WI38 (cell line): ENCODE results near the gene RPL31.

ENCODE experiments used
- H3K4me3 ChIP-seq: 2 replicates; pipeline ENCODE4 v1.5.1; 2011; ENCODE audit warnings: low read depth, mild to moderate bottlenecking, control low read depth, low read length
- CTCF ChIP-seq: IDR thresholded peaks from 2 replicates; pipeline ENCODE4 v1.5.1; 2012; ENCODE audit warnings: low read depth, mild to moderate bottlenecking, control low read depth, low read length

The RPL31 gene

GRCh38 chr2:101001691-101002561 is at the start of gene RPL31:
Gene RPL31 (plus strand): TSS chr2:101002289. CDS start chr2:101002702, 413 bp downstream.
- no peak for TF ChIP-seq CTCF
- peak within 1 kb of the TSS; percentile 98 for H3K4me3 ChIP-seq

GRCh38 chr2:100952512-100952911 is 49.6 kb upstream of the RPL31 start:
- H3K4me3 ChIP-seq: no peak overlapping the region
- no peak for TF ChIP-seq CTCF

- no peak for TF ChIP-seq CTCF
- no peak overlapping the region for H3K4me3 ChIP-seq
These were observed 48.6 kb upstream of the RPL31 start for GRCh38 chr2:100953406-100954043.

- H3K4me3 ChIP-seq: no peak overlapping the region
- TF ChIP-seq CTCF: no peak
These were observed 48.1 kb upstream of the RPL31 start for GRCh38 chr2:100954044-100954420.

- no peak overlapping the region for H3K4me3 ChIP-seq
- no peak for TF ChIP-seq CTCF
These were observed 46.9 kb upstream of the RPL31 start for GRCh38 chr2:100955226-100955625.

- H3K4me3 ChIP-seq: no peak overlapping the region
- TF ChIP-seq CTCF: no peak
These were observed 46.0 kb upstream of the RPL31 start for GRCh38 chr2:100956081-100956480.
